ENCODE data around the gene GAK.
"Not testable (repeated sequence)": the region's sequence is repeated elsewhere in the genome, so short reads cannot be mapped to it uniquely, and the experiment has no call there.

GAK gene

GRCh38 chr4:818106-818921, 113.8 kb downstream of the GAK start:
- no peak for TF ChIP-seq CTCF (conservative IDR thresholded peaks at IDR 0.05; ENCODE audit: low read depth, low read length)
- DNase-seq (ENCODE audit: low read depth), result no peak

GRCh38 chr4:815464-816146, 116.5 kb downstream of the GAK start:
- no peak overlapping the region for H3K4me3 ChIP-seq (ENCODE audit: low read depth, low read length)
- DNase-seq (ENCODE audit: low read depth), result no peak
- no peak for TF ChIP-seq CTCF (conservative IDR thresholded peaks at IDR 0.05; ENCODE audit: low read depth, low read length)

More at GRCh38 chr4:818106-818921, 113.8 kb downstream of the GAK start:
- no peak overlapping the region for H3K4me3 ChIP-seq (ENCODE audit: low read depth, low read length)

- DNase-seq (ENCODE audit: low read depth), result no peak
- no peak for TF ChIP-seq CTCF (conservative IDR thresholded peaks at IDR 0.05; ENCODE audit: low read depth, low read length)
- H3K4me3 ChIP-seq (ENCODE audit: low read depth, low read length), result no peak overlapping the region
These were observed 117.7 kb downstream of the GAK start for GRCh38 chr4:814312-814850.

- DNase-seq (ENCODE audit: low read depth), result no peak
- no peak for TF ChIP-seq CTCF (conservative IDR thresholded peaks at IDR 0.05; ENCODE audit: low read depth, low read length)
- no peak overlapping the region for H3K4me3 ChIP-seq (ENCODE audit: low read depth, low read length)
These were observed 118.2 kb downstream of the GAK start for GRCh38 chr4:813900-814299.

GRCh38 chr4:808860-809570, 123.1 kb downstream of the GAK start:
- no peak for TF ChIP-seq CTCF (conservative IDR thresholded peaks at IDR 0.05; ENCODE audit: low read depth, low read length)
- DNase-seq (ENCODE audit: low read depth), result no peak
- no peak overlapping the region for H3K4me3 ChIP-seq (ENCODE audit: low read depth, low read length)

- no peak for TF ChIP-seq CTCF (conservative IDR thresholded peaks at IDR 0.05; ENCODE audit: low read depth, low read length)
- DNase-seq (ENCODE audit: low read depth), result no peak
- no peak overlapping the region for H3K4me3 ChIP-seq (ENCODE audit: low read depth, low read length)
These were observed 124.3 kb downstream of the GAK start for GRCh38 chr4:807792-808191.

- DNase-seq (ENCODE audit: low read depth); H3K4me3 ChIP-seq (ENCODE audit: low read depth, low read length): not testable (repeated sequence)
These were observed 125.1 kb downstream of the GAK start for GRCh38 chr4:806979-807378.

Measured in choroid plexus epithelial cell (primary cell).